Kidney tubule cell (primary cell): Measurements from ENCODE around the gene GAS7.
"Not testable (repeated sequence)": the region's sequence is repeated elsewhere in the genome, so short reads cannot be mapped to it uniquely, and the experiment has no call there.

ENCODE experiments used
- DNase-seq: peaks from one replicate; pipeline ENCODE4 v3.0.0-alpha.2; 2018; ENCODE audit warnings: low spot score

GAS7 gene

GRCh38 chr17:10072556-10073425 lies 125.6 kb downstream of the GAS7 start:
- DNase-seq, result no peak

GRCh38 chr17:10072086-10072485 lies 126.3 kb downstream of the GAS7 start:
- no peak for DNase-seq

GRCh38 chr17:10071141-10071540 lies 127.3 kb downstream of the GAS7 start:
- DNase-seq, result no peak

GRCh38 chr17:10070690-10071089 lies 127.7 kb downstream of the GAS7 start:
- no peak for DNase-seq

GRCh38 chr17:10069301-10069700 lies 129.1 kb downstream of the GAS7 start:
- DNase-seq, result no peak

- peak; percentile 49 for DNase-seq
These were observed 130.8 kb downstream of the GAS7 start for GRCh38 chr17:10067446-10068143.

- DNase-seq, result no peak
These were observed 133.9 kb downstream of the GAS7 start for GRCh38 chr17:10064536-10064935.

GRCh38 chr17:10063730-10064241 lies 134.6 kb downstream of the GAS7 start:
- DNase-seq, result no peak

GRCh38 chr17:10062691-10063385 lies 135.6 kb downstream of the GAS7 start:
- no peak for DNase-seq

- DNase-seq, result no peak
These were observed 137.1 kb downstream of the GAS7 start for GRCh38 chr17:10061111-10061845.

GRCh38 chr17:10060526-10060925 lies 137.9 kb downstream of the GAS7 start:
- DNase-seq, result no peak

- DNase-seq, result no peak
These were observed 138.7 kb downstream of the GAS7 start for GRCh38 chr17:10059684-10060211.

- DNase-seq, result no peak
These were observed 139.3 kb downstream of the GAS7 start for GRCh38 chr17:10058921-10059683.

GRCh38 chr17:10057466-10057865 lies 140.9 kb downstream of the GAS7 start:
- DNase-seq, result not testable (repeated sequence)

- no peak for DNase-seq
These were observed 143.0 kb downstream of the GAS7 start for GRCh38 chr17:10055262-10055975.

GRCh38 chr17:10053782-10054540 lies 144.4 kb downstream of the GAS7 start:
- no peak for DNase-seq

GRCh38 chr17:10052106-10052813 lies 146.1 kb downstream of the GAS7 start:
- no peak for DNase-seq

- peak; percentile 6 for DNase-seq
These were observed 147.3 kb downstream of the GAS7 start for GRCh38 chr17:10051112-10051511.
